Trophoblast cell (in vitro differentiated cells and primary cell): ENCODE measurements around the gene CMTR1.

Experiments used
- DNase-seq, 2 donors: peaks; one replicate each; pipeline ENCODE4 v3.0.0-alpha.2; 2016
- H2AFZ ChIP-seq: 2 replicates; pipeline ENCODE4 v1.6.1; 2013; ENCODE audit warnings: low read length, moderate library complexity, mild to moderate bottlenecking; ENCODE audit not compliant: insufficient read depth, poor library complexity
- H2AK5ac ChIP-seq: 2 replicates; pipeline ENCODE4 v1.6.1; 2013; ENCODE audit warnings: mild to moderate bottlenecking, low read length
- H2BK120ac ChIP-seq: 2 replicates; pipeline ENCODE4 v1.6.1; 2013; ENCODE audit warnings: low read length, mild to moderate bottlenecking, moderate library complexity; ENCODE audit not compliant: insufficient read depth, poor library complexity
- H2BK12ac ChIP-seq: 2 replicates; pipeline ENCODE4 v1.6.1; 2013; ENCODE audit warnings: mild to moderate bottlenecking, low read length, moderate library complexity
- H2BK5ac ChIP-seq: 2 replicates; pipeline ENCODE4 v1.6.1; 2013; ENCODE audit warnings: low read length, low read depth, moderate library complexity, mild to moderate bottlenecking; ENCODE audit not compliant: poor library complexity
- H3K14ac ChIP-seq: 2 replicates; pipeline ENCODE4 v1.6.1; 2013; ENCODE audit warnings: mild to moderate bottlenecking, low read length
- H3K18ac ChIP-seq: 2 replicates; pipeline ENCODE4 v1.6.1; 2013; ENCODE audit warnings: mild to moderate bottlenecking, low read length
- H3K23ac ChIP-seq: 2 replicates; pipeline ENCODE4 v1.6.1; 2013; ENCODE audit warnings: low read length
- H3K27ac ChIP-seq: 2 replicates; pipeline ENCODE4 v1.5.1; 2013; ENCODE audit warnings: low read depth, mild to moderate bottlenecking, inconsistent platforms, low read length, moderate library complexity
- H3K27me3 ChIP-seq: 2 replicates; pipeline ENCODE4 v1.6.1; 2013; ENCODE audit warnings: inconsistent platforms, mild to moderate bottlenecking, low read length, moderate library complexity; ENCODE audit not compliant: insufficient read depth
- H3K36me3 ChIP-seq, 2 experiments: 1 replicate in 1 of 2; 2 replicates in 1 of 2; pipeline ENCODE4 v1.6.1; 2013; ENCODE audit warnings: low read length in 2 of 2, mild to moderate bottlenecking in 2 of 2, moderate library complexity in 1 of 2; ENCODE audit not compliant: insufficient read depth in 2 of 2, control insufficient read depth in 1 of 2
- H3K4ac ChIP-seq: 2 replicates; pipeline ENCODE4 v1.6.1; 2013; ENCODE audit warnings: low read depth, mild to moderate bottlenecking, low read length, moderate library complexity
- H3K4me1 ChIP-seq, 2 experiments: 1 replicate in 1 of 2; 2 replicates in 1 of 2; pipeline ENCODE4 v1.6.1; 2013; ENCODE audit warnings: low read length in 2 of 2, mild to moderate bottlenecking in 2 of 2, moderate library complexity in 1 of 2; ENCODE audit not compliant: insufficient read depth in 2 of 2, control insufficient read depth in 1 of 2
- H3K4me2 ChIP-seq: 2 replicates; pipeline ENCODE4 v1.6.1; 2013; ENCODE audit warnings: inconsistent platforms, mild to moderate bottlenecking, low read length, moderate library complexity
- H3K4me3 ChIP-seq: 2 replicates; pipeline ENCODE4 v1.5.1; 2013; ENCODE audit warnings: mild to moderate bottlenecking, low read depth, low read length, inconsistent platforms
- H3K79me1 ChIP-seq: one replicate; pipeline ENCODE4 v1.6.1; 2013; ENCODE audit warnings: low read length
- H3K79me2 ChIP-seq: 2 replicates; pipeline ENCODE4 v1.6.1; 2013; ENCODE audit warnings: low read length, mild to moderate bottlenecking; ENCODE audit not compliant: control insufficient read depth, insufficient read depth, poor library complexity
- H3K9ac ChIP-seq: 2 replicates; pipeline ENCODE4 v1.6.1; 2013; ENCODE audit warnings: mild to moderate bottlenecking, low read length
- H3K9me3 ChIP-seq: 2 replicates; pipeline ENCODE4 v1.6.1; 2013; ENCODE audit warnings: low read depth, mild to moderate bottlenecking, control low read depth, inconsistent platforms, low read length; ENCODE audit not compliant: insufficient read depth
- H4K12ac ChIP-seq: 2 replicates; pipeline ENCODE4 v1.6.1; 2013; ENCODE audit warnings: low read depth, mild to moderate bottlenecking, low read length, moderate library complexity
- H4K8ac ChIP-seq: 2 replicates; pipeline ENCODE4 v1.6.1; 2013; ENCODE audit warnings: low read depth, mild to moderate bottlenecking, low read length, moderate library complexity
- H4K91ac ChIP-seq: one replicate; pipeline ENCODE4 v1.6.1; 2013; ENCODE audit warnings: low read depth, mild to moderate bottlenecking, low read length, moderate library complexity
- WGBS: extraction: QIAGEN DNeasy Blood & Tissue Kit; methylation state at CpG from one replicate; pipeline ENCODE4 v1.1.7; 2013; ENCODE audit warnings: missing lambda C conversion rate; ENCODE audit not compliant: insufficient read length, insufficient coverage; ENCODE audit errors: extremely low coverage; 5-methylcytosine and 5-hydroxymethylcytosine counted together

CMTR1 gene

GRCh38 chr6:37435373-37435772, 2.4 kb downstream of the CMTR1 start:
- H2AFZ ChIP-seq: no peak overlapping the region
- no peaks in the 10 kb centered on the region for H3K27me3 ChIP-seq
- H3K4me3 ChIP-seq: no peak overlapping the region
- no peak overlapping the region for H2BK12ac ChIP-seq
- peaks cover 5% of the 10 kb centered on the region for H3K79me2 ChIP-seq
- no peak overlapping the region for H3K27ac ChIP-seq
- H4K91ac ChIP-seq: no peak overlapping the region
- peak overlapping the region; percentile 60 for H3K9ac ChIP-seq
- H3K23ac ChIP-seq: no peak overlapping the region
- H3K18ac ChIP-seq: no peak overlapping the region
- H3K4ac ChIP-seq: no peak overlapping the region
- H2BK5ac ChIP-seq: no peak overlapping the region
- H2AK5ac ChIP-seq: no peak overlapping the region
- H3K4me1 ChIP-seq: peaks cover 0 to 8% of the 10 kb centered on the region in 2 experiments
- no peak overlapping the region for H4K8ac ChIP-seq
- no peak overlapping the region for H3K4me2 ChIP-seq
- no peak overlapping the region for H2BK120ac ChIP-seq
- peaks cover 2 to 14% of the 10 kb centered on the region in 2 experiments for H3K36me3 ChIP-seq
- no peaks in the 10 kb centered on the region for H3K9me3 ChIP-seq
- no peak for DNase-seq
- H4K12ac ChIP-seq: no peak overlapping the region
- no CpG with 5 or more reads among the region's 4 CpGs for WGBS
- no peak overlapping the region for H3K14ac ChIP-seq
- peaks cover 2% of the 10 kb centered on the region for H3K79me1 ChIP-seq

GRCh38 chr6:37435816-37436215, 2.8 kb downstream of the CMTR1 start:
- H3K27ac ChIP-seq: no peak overlapping the region
- no peaks in the 10 kb centered on the region for H3K9me3 ChIP-seq
- H2AFZ ChIP-seq: no peak overlapping the region
- peaks cover 2 to 14% of the 10 kb centered on the region in 2 experiments for H3K36me3 ChIP-seq
- no peak overlapping the region for H3K4ac ChIP-seq
- H3K4me1 ChIP-seq: peaks cover 0 to 8% of the 10 kb centered on the region in 2 experiments
- H4K8ac ChIP-seq: no peak overlapping the region
- H3K14ac ChIP-seq: no peak overlapping the region
- no peak overlapping the region for H4K12ac ChIP-seq
- peak overlapping the region; percentile 60 for H3K9ac ChIP-seq
- H4K91ac ChIP-seq: no peak overlapping the region
- no peaks in the 10 kb centered on the region for H3K27me3 ChIP-seq
- no peak overlapping the region for H3K4me2 ChIP-seq
- H3K4me3 ChIP-seq: no peak overlapping the region
- H2AK5ac ChIP-seq: no peak overlapping the region
- no peak overlapping the region for H2BK120ac ChIP-seq
- H3K23ac ChIP-seq: no peak overlapping the region
- no peak overlapping the region for H2BK5ac ChIP-seq
- DNase-seq: no peak
- WGBS: no CpG with 5 or more reads among the region's 5 CpGs
- no peak overlapping the region for H3K18ac ChIP-seq
- H3K79me1 ChIP-seq: peaks cover 2% of the 10 kb centered on the region
- peaks cover 5% of the 10 kb centered on the region for H3K79me2 ChIP-seq
- H2BK12ac ChIP-seq: no peak overlapping the region

GRCh38 chr6:37438930-37439329, 5.9 kb downstream of the CMTR1 start:
- no peak overlapping the region for H4K91ac ChIP-seq
- WGBS: no CpG with 5 or more reads among the region's 1 CpG

GRCh38 chr6:37441651-37442050, 8.6 kb downstream of the CMTR1 start:
- DNase-seq: no peak
- WGBS: no CpG with 5 or more reads among the region's 6 CpGs

More at GRCh38 chr6:37438930-37439329, 5.9 kb downstream of the CMTR1 start:
- H4K12ac ChIP-seq: no peak overlapping the region
- H3K18ac ChIP-seq: no peak overlapping the region
- no peak for DNase-seq
- no peak overlapping the region for H3K14ac ChIP-seq
- H2BK12ac ChIP-seq: no peak overlapping the region
- no peak overlapping the region for H3K27ac ChIP-seq
- no peak overlapping the region for H3K4me3 ChIP-seq
- no peaks in the 10 kb centered on the region for H3K79me2 ChIP-seq
- H3K9me3 ChIP-seq: no peaks in the 10 kb centered on the region
- H3K79me1 ChIP-seq: no peaks in the 10 kb centered on the region
- no peak overlapping the region for H2AK5ac ChIP-seq
- no peak overlapping the region for H3K4me2 ChIP-seq
- no peak overlapping the region for H3K4ac ChIP-seq
- no peak overlapping the region for H2BK5ac ChIP-seq
- no peak overlapping the region for H4K8ac ChIP-seq
- no peaks in the 10 kb centered on the region for H3K27me3 ChIP-seq
- no peak overlapping the region for H2AFZ ChIP-seq
- no peak overlapping the region for H2BK120ac ChIP-seq
- no peak overlapping the region for H3K9ac ChIP-seq
- peaks cover 0 to 2% of the 10 kb centered on the region in 2 experiments for H3K4me1 ChIP-seq
- H3K23ac ChIP-seq: no peak overlapping the region
- peaks cover 3 to 18% of the 10 kb centered on the region in 2 experiments for H3K36me3 ChIP-seq

More at GRCh38 chr6:37441651-37442050, 8.6 kb downstream of the CMTR1 start:
- no peak overlapping the region for H3K27ac ChIP-seq
- no peak overlapping the region for H4K8ac ChIP-seq
- no peaks in the 10 kb centered on the region for H3K79me1 ChIP-seq
- H4K91ac ChIP-seq: no peak overlapping the region
- no peak overlapping the region for H2AFZ ChIP-seq
- H3K23ac ChIP-seq: no peak overlapping the region
- H3K9ac ChIP-seq: no peak overlapping the region
- H3K36me3 ChIP-seq: peaks cover 7 to 23% of the 10 kb centered on the region in 2 experiments
- H2BK12ac ChIP-seq: no peak overlapping the region
- no peak overlapping the region for H2AK5ac ChIP-seq
- H3K4me2 ChIP-seq: no peak overlapping the region
- no peak overlapping the region for H3K4me3 ChIP-seq
- no peaks in the 10 kb centered on the region for H3K27me3 ChIP-seq
- no peak overlapping the region for H3K14ac ChIP-seq
- no peaks in the 10 kb centered on the region for H3K79me2 ChIP-seq
- no peak overlapping the region for H4K12ac ChIP-seq
- no peak overlapping the region for H2BK5ac ChIP-seq
- H3K4ac ChIP-seq: no peak overlapping the region
- no peaks in the 10 kb centered on the region for H3K4me1 ChIP-seq
- H2BK120ac ChIP-seq: no peak overlapping the region
- H3K9me3 ChIP-seq: no peaks in the 10 kb centered on the region
- H3K18ac ChIP-seq: no peak overlapping the region
